ENCODE results near the gene RNF151. TPM values are rescaled to one million over a fixed set of nuclear protein-coding genes. Genes with fewer than 3 reads are reported as not detected.

Gene RNF151
- total RNA-seq, 1 experiment from 2014 or later, result 0.28 TPM

DNA sequence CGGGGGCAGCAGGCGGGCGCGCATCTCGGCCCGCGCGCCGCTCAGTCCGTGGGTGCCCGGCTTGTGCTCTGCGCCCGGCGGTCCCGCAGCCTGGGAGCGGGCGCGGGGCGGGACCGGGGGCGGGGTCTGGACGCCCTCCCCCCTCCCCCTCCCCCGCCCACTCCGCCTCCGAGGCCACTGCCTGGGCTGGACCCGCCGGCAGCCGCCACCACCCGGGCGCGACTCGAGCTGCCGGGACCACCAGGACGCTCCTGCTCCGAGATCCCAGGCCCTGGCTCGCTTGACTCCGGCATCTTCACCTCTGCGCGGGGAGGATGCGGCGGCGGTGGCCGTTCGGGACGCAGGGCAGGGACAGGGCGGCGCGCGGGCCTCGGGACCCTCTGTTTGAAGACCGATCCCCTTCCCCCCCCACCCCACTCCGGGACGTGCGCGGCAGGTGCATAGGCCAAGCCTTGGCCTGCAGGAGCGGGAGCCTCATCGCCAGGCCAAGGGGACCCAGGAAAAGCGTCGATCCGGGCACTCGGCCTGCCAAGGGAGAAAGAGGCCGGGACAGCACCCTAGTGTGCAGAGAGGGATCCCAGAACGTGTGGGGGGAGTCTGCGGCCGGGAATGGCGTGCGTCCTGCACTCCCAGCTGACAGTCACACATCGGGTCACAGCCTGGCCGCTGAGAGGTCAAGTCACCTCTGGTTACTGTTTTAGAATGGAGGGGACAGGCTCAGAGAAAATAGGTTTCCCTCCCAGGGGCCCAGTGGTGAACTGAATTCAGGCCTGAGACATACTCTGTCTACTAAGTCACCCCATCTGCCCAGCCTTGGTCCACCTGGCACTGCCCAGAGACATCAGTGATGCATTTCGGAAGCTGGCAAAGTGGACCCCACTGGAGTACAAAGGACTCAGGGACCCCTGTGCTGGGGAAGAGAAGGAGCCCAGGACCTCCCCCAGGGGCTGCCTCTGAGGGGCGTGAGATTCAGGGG, 48.0 kb upstream of the RNF151 start, which contains the start of gene HS3ST6:
TSS of gene HS3ST6 (minus strand) at position 65 of the 976 bp plus-strand sequence. CDS start 92 bp downstream, outside the sequence.
- Histone ChIP-seq H3T11ph (ENCODE audit: low read length) (no peak within 1 kb of the TSS), H2AK5ac (ENCODE audit: insufficient read length, low read length) (no peak within 1 kb of the TSS), H2BK12ac (ENCODE audit: insufficient read length, low read depth, low read length) (no peak within 1 kb of the TSS), H3K4me1 (ENCODE audit: insufficient read depth, low read length) (no peaks in the 10 kb centered on the region; the same call in 1 of the 2 replicates), H4K20me1 (ENCODE audit: control insufficient read depth, insufficient read depth, insufficient read length) (no peaks in the 10 kb centered on the region), H3K4ac (ENCODE audit: low read depth, low read length) (no peak within 1 kb of the TSS), H4K5ac (ENCODE audit: insufficient read length, low read depth, low read length) (no peak within 1 kb of the TSS), H3K14ac (ENCODE audit: insufficient read depth, low read length) (no peak within 1 kb of the TSS; the same call in 1 of the 2 replicates), H3K23ac (ENCODE audit: insufficient read length, low read depth, low read length) (no peak within 1 kb of the TSS), H3K4me2 (ENCODE audit: insufficient read depth, insufficient read length, low read length) (peak within 1 kb of the TSS; percentile 54), H3K9me3 (ENCODE audit: control insufficient read depth, low read depth, low read length) (no peaks in the 10 kb centered on the region), H2BK120ac (ENCODE audit: low read depth, low read length, poor library complexity, severe bottlenecking) (no peak within 1 kb of the TSS), H3K18ac (ENCODE audit: insufficient read length, low read depth, low read length) (no peak within 1 kb of the TSS), H3K9ac (ENCODE audit: extremely low read depth, insufficient read length, low read length) (no peak within 1 kb of the TSS), H2BK15ac (ENCODE audit: low read depth, low read length) (no peak within 1 kb of the TSS), H3K79me1 (ENCODE audit: insufficient read depth, low read depth, low read length, poor library complexity, severe bottlenecking) (no peaks in the 10 kb centered on the region), H3K27me3 (ENCODE audit: insufficient read depth, low read length) (peaks cover 43% of the 10 kb centered on the region), H3K56ac (ENCODE audit: insufficient read length, low read depth, low read length) (no peak within 1 kb of the TSS), H4K8ac (replicated peaks; ENCODE audit: insufficient read length, low read depth, low read length) (no peak within 1 kb of the TSS), H3K23me2 (ENCODE audit: insufficient read length, low read depth, low read length, poor library complexity, severe bottlenecking) (peaks cover 4% of the 10 kb centered on the region), H2AFZ (ENCODE audit: low read length) (no peak within 1 kb of the TSS), H2BK5ac (ENCODE audit: insufficient read length, low read length) (no peak within 1 kb of the TSS), H4K91ac (ENCODE audit: insufficient read length, low read depth, low read length) (no peak within 1 kb of the TSS), H3K27ac (ENCODE audit: insufficient read length, low read depth, low read length) (no peak within 1 kb of the TSS), H3K79me2 (ENCODE audit: insufficient read depth, low read length) (no peaks in the 10 kb centered on the region), H2BK20ac (ENCODE audit: low read depth, low read length, poor library complexity, severe bottlenecking) (no peak within 1 kb of the TSS)
- peak; percentile 29 for DNase-seq
- H3K27me3 Mint-ChIP-seq (ENCODE audit: low read depth), result peaks cover 92% of the 10 kb centered on the region
- H3K36me3 Mint-ChIP-seq (ENCODE audit: insufficient read depth in 1 of 3, low read depth in 3 of 3), result peaks cover 0 to 2% (median 0%) of the 10 kb centered on the region in 3 experiments; a peak in 1 of 7 replicates
- H3K4me1 Mint-ChIP-seq, result peaks cover 14 to 59% of the 10 kb centered on the region in 2 experiments
- WGBS (ENCODE audit: extremely low coverage, insufficient read length, low lambda C conversion rate), result no CpG with 5 or more reads among the region's 71 CpGs
- H3K9me3 Mint-ChIP-seq, result peaks cover 2% of the 10 kb centered on the region in 2 experiments; a peak in 3 of 5 replicates
- TF ChIP-seq, protein P1, sequence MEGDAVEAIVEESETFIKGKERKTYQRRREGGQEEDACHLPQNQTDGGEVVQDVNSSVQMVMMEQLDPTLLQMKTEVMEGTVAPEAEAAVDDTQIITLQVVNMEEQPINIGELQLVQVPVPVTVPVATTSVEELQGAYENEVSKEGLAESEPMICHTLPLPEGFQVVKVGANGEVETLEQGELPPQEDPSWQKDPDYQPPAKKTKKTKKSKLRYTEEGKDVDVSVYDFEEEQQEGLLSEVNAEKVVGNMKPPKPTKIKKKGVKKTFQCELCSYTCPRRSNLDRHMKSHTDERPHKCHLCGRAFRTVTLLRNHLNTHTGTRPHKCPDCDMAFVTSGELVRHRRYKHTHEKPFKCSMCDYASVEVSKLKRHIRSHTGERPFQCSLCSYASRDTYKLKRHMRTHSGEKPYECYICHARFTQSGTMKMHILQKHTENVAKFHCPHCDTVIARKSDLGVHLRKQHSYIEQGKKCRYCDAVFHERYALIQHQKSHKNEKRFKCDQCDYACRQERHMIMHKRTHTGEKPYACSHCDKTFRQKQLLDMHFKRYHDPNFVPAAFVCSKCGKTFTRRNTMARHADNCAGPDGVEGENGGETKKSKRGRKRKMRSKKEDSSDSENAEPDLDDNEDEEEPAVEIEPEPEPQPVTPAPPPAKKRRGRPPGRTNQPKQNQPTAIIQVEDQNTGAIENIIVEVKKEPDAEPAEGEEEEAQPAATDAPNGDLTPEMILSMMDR (conservative IDR thresholded peaks at IDR 0.05), result no peak
- H3K27ac Mint-ChIP-seq, result no peak within 1 kb of the TSS
- peak within 1 kb of the TSS; percentile 17 to 74; a peak in 3 of 5 replicates for H3K4me3 Mint-ChIP-seq

All from H9 (cell line).